H1 (cell line): ENCODE data around the gene SLC17A4. TPM values are rescaled to one million over a fixed set of nuclear protein-coding genes. Genes with fewer than 3 reads are reported as not detected.

ENCODE experiments used
- CTCF ChIA-PET: fragments of 300-600 bp; sonication (Branson Sonifier 250); formaldehyde crosslinking; loops from one replicate; lab custom pipeline; 2021; ENCODE audit not compliant: partially characterized antibody; lab: Charles Lee
- POLR2A ChIA-PET: fragments of 300-600 bp; sonication (Branson Sonifier 250); formaldehyde crosslinking; loops from one replicate; lab custom pipeline; 2021; ENCODE audit warnings: inconsistent platforms; ENCODE audit not compliant: partially characterized antibody; lab: Charles Lee
- DNase-seq, 2 experiments: peaks; one replicate each; pipeline versions ENCODE4 v3.0.0 to v3.0.0-alpha.2; 2010 to 2022; ENCODE audit warnings: low spot score in 2 of 2, low read depth in 1 of 2, mixed read lengths in 1 of 2
- FAIRE-seq: peaks from 2 replicates; lab custom pipeline; 2011; peaks lifted over from hg19 to GRCh38; lab: Jason Lieb, UNC
- H2AFZ ChIP-seq: 2 replicates; pipeline ENCODE4 v1.8.1; 2012; ENCODE audit warnings: low read length, inconsistent platforms
- H2AK5ac ChIP-seq: 2 replicates; pipeline ENCODE4 v1.6.1; 2013; ENCODE audit warnings: low read depth, low read length
- H2BK120ac ChIP-seq: replicated peaks from 2 replicates; pipeline ENCODE3; 2013; ENCODE audit warnings: low read depth, low read length, inconsistent platforms
- H2BK12ac ChIP-seq: 2 replicates; pipeline ENCODE4 v1.6.1; 2013; ENCODE audit warnings: low read depth, low read length
- H2BK15ac ChIP-seq: 2 replicates; pipeline ENCODE4 v1.6.1; 2013; ENCODE audit warnings: low read length
- H2BK20ac ChIP-seq: 2 replicates; pipeline ENCODE4 v1.6.1; 2013; ENCODE audit warnings: low read length
- H2BK5ac ChIP-seq: 2 replicates; pipeline ENCODE4 v1.6.1; 2013; ENCODE audit warnings: low read depth, low read length
- H3K14ac ChIP-seq: 2 replicates; pipeline ENCODE4 v1.6.1; 2013; ENCODE audit warnings: inconsistent platforms; ENCODE audit not compliant: insufficient read length
- H3K18ac ChIP-seq: 2 replicates; pipeline ENCODE4 v1.6.1; 2013; ENCODE audit warnings: low read length; ENCODE audit errors: extremely low read depth
- H3K23ac ChIP-seq: 2 replicates; pipeline ENCODE4 v1.6.1; 2013; ENCODE audit warnings: inconsistent platforms; ENCODE audit not compliant: insufficient read length
- H3K23me2 ChIP-seq: 2 replicates; pipeline ENCODE4 v1.6.1; 2013; ENCODE audit warnings: low read depth, low read length
- H3K27ac ChIP-seq: 2 replicates; pipeline ENCODE4 v1.6.1; 2011; ENCODE audit warnings: low read depth, low read length, inconsistent platforms
- H3K27me3 ChIP-seq, 4 experiments: replicated peaks in 1 of 4; 1 replicate in 1 of 4; 2 replicates in 3 of 4; pipeline versions ENCODE4 v1.6.1 to v1.8.1; 2011 to 2013; ENCODE audit warnings: low read length in 3 of 4, mild to moderate bottlenecking in 3 of 4, inconsistent platforms in 2 of 4, mixed read lengths in 2 of 4, moderate library complexity in 1 of 4; ENCODE audit not compliant: control insufficient read depth in 3 of 4, insufficient read depth in 3 of 4; ENCODE audit errors: extremely low read depth in 1 of 4
- H3K36me3 ChIP-seq, 4 experiments: 2 replicates each; pipeline versions ENCODE4 v1.6.1 to v1.8.1; 2011 to 2013; ENCODE audit warnings: mild to moderate bottlenecking in 4 of 4, low read length in 3 of 4, moderate library complexity in 2 of 4, control low read depth in 1 of 4, inconsistent platforms in 1 of 4; ENCODE audit not compliant: insufficient read depth in 4 of 4, control insufficient read depth in 2 of 4
- H3K4ac ChIP-seq: replicated peaks from 2 replicates; pipeline ENCODE3; 2013; ENCODE audit warnings: low read length, low read depth, mixed read lengths, inconsistent platforms; ENCODE audit not compliant: insufficient read length
- H3K4me1 ChIP-seq, 4 experiments: replicated peaks in 1 of 4; 1 replicate in 1 of 4; 2 replicates in 3 of 4; pipeline versions ENCODE4 v1.6.1 to v1.8.1; 2011 to 2013; ENCODE audit warnings: low read length in 3 of 4, inconsistent platforms in 2 of 4, mixed read lengths in 1 of 4; ENCODE audit not compliant: insufficient read depth in 4 of 4, control insufficient read depth in 3 of 4
- H3K4me2 ChIP-seq, 2 experiments: 2 replicates each; pipeline versions ENCODE4 v1.6.1 to v1.8.1; 2011 to 2013; ENCODE audit warnings: low read depth in 2 of 2, low read length in 2 of 2, control low read depth in 1 of 2, inconsistent platforms in 1 of 2, mild to moderate bottlenecking in 1 of 2; ENCODE audit not compliant: insufficient read depth in 1 of 2
- H3K4me3 ChIP-seq, 4 experiments: fragments of 200-600, 300-600 bp in 1 of 4; sonication (generic), shearing (Covaris generic), sonication (Bioruptor Twin) in 1 of 4; 2 replicates each; pipeline versions ENCODE4 v1.5.1 to v1.8.1; 2011 to 2016; ENCODE audit warnings: low read length in 4 of 4, low read depth in 3 of 4, control low read depth in 2 of 4, inconsistent platforms in 2 of 4, mild to moderate bottlenecking in 2 of 4, mixed read lengths in 1 of 4, moderate library complexity in 1 of 4; ENCODE audit not compliant: insufficient read depth in 2 of 4; ENCODE audit errors: extremely low read depth in 1 of 4
- H3K56ac ChIP-seq: replicated peaks from 2 replicates; pipeline ENCODE3; 2013; ENCODE audit warnings: low read depth, mild to moderate bottlenecking, mixed read lengths, low read length, inconsistent platforms; ENCODE audit not compliant: insufficient read length
- H3K79me1 ChIP-seq: 2 replicates; pipeline ENCODE4 v1.6.1; 2013; ENCODE audit warnings: low read depth, low read length, control low read depth
- H3K79me2 ChIP-seq, 2 experiments: 2 replicates each; pipeline versions ENCODE4 v1.6.1 to v1.8.1; 2012 to 2013; ENCODE audit warnings: low read length in 2 of 2, mild to moderate bottlenecking in 2 of 2, inconsistent platforms in 1 of 2; ENCODE audit not compliant: insufficient read depth in 2 of 2, control insufficient read depth in 1 of 2
- H3K9ac ChIP-seq, 4 experiments: replicated peaks in 1 of 4; 1 replicate in 1 of 4; 2 replicates in 3 of 4; pipeline versions ENCODE4 v1.6.1 to v1.8.1; 2011 to 2013; ENCODE audit warnings: low read depth in 3 of 4, low read length in 3 of 4, control low read depth in 2 of 4, mild to moderate bottlenecking in 2 of 4, moderate library complexity in 2 of 4, inconsistent platforms in 1 of 4; ENCODE audit errors: extremely low read depth in 1 of 4
- H3K9me3 ChIP-seq, 2 experiments: 2 replicates each; pipeline versions ENCODE4 v1.6.1 to v1.8.1; 2012 to 2013; ENCODE audit warnings: mild to moderate bottlenecking in 2 of 2, moderate library complexity in 2 of 2, control low read depth in 1 of 2, inconsistent platforms in 1 of 2, low read depth in 1 of 2, low read length in 1 of 2, mixed read lengths in 1 of 2; ENCODE audit not compliant: insufficient read depth in 2 of 2
- H4K20me1 ChIP-seq, 2 experiments: replicated peaks in 1 of 2; 2 replicates each; pipeline versions ENCODE3 to v1.8.1; 2011 to 2013; ENCODE audit warnings: inconsistent platforms in 2 of 2, low read length in 2 of 2, mild to moderate bottlenecking in 1 of 2; ENCODE audit not compliant: insufficient read depth in 2 of 2, control insufficient read depth in 1 of 2
- H4K5ac ChIP-seq: 2 replicates; pipeline ENCODE4 v1.6.1; 2013; ENCODE audit warnings: low read length, low read depth, mixed read lengths, inconsistent platforms; ENCODE audit not compliant: insufficient read length
- H4K8ac ChIP-seq: 2 replicates; pipeline ENCODE4 v1.8.0; 2013; ENCODE audit warnings: mild to moderate bottlenecking, moderate library complexity, low read length, inconsistent platforms; ENCODE audit not compliant: insufficient read depth; ENCODE audit errors: extremely low read depth
- H4K91ac ChIP-seq: replicated peaks from 2 replicates; pipeline ENCODE3; 2013; ENCODE audit warnings: low read length, mixed read lengths, inconsistent platforms; ENCODE audit not compliant: insufficient read length
- EZH2 ChIP-seq: fragments of 200-600 bp; sonication (generic); IDR thresholded peaks from 2 replicates; pipeline ENCODE4 v1.7.1; 2012; ENCODE audit warnings: low read depth, mild to moderate bottlenecking, moderate library complexity, low read length, inconsistent platforms; ENCODE audit not compliant: severe bottlenecking
- NRF1 ChIP-seq: IDR thresholded peaks from 2 replicates; pipeline ENCODE4 v1.6.1; 2011; ENCODE audit warnings: mild to moderate bottlenecking, low read depth, low read length, improper control_type of control experiment
- YY1 ChIP-seq: IDR thresholded peaks from 2 replicates; pipeline ENCODE4 v1.6.1; 2011; ENCODE audit warnings: low read depth, mild to moderate bottlenecking, low read length
- ZNF274 ChIP-seq: IDR thresholded peaks from 2 replicates; pipeline ENCODE4 v1.7.0; 2012; ENCODE audit warnings: low read length, borderline replicate concordance; ENCODE audit errors: extremely low read depth
- WGBS, 2 experiments: shearing (Covaris generic) in 1 of 2; methylation state at CpG; one replicate each; pipeline versions ENCODE4 v1.1.6 to v1.1.7; 2013 to 2015; ENCODE audit warnings: low lambda C conversion rate in 2 of 2, mixed read lengths in 2 of 2, inconsistent platforms in 1 of 2, low coverage in 1 of 2, missing lambda C conversion rate in 1 of 2; ENCODE audit not compliant: insufficient replicate concordance in 2 of 2, insufficient coverage in 1 of 2, insufficient read length in 1 of 2; ENCODE audit errors: extremely low coverage in 1 of 2, missing lambda C conversion rate in 1 of 2; 5-methylcytosine and 5-hydroxymethylcytosine counted together
- polyA plus RNA-seq, 7 experiments: library from polyadenylated mRNA; depleted of rRNA in 3 of 7; stranded (reverse) in 5 of 7; unstranded in 2 of 7; fragments of >200 nt in 5 of 7; fragments of 200-250 nt in 2 of 7; gene quantifications; 1 replicate in 5 of 7; 2 replicates in 1 of 7; 4 replicates in 1 of 7; pipeline versions ENCODE4 v1.2.1 to v1.2.3, GENCODE V29; 2011 to 2013; ENCODE audit warnings: missing spikeins in 2 of 7, mixed read lengths in 2 of 7
- total RNA-seq: library from RNA; stranded (reverse); fragmentation: NEBNext Ultra II Directional; extraction: Animal tissue kit (Norgen Biotek cat#: 25700); gene quantifications from 2 replicates; pipeline ENCODE4 v1.2.1, GENCODE V29; 2021

SLC17A4 gene
- total and polyA plus RNA-seq, 2 of the 8 experiments (the other 6 are each of a cell fraction or from before 2014, with no cell fraction given): not detected

- no peak overlapping the region for H2BK5ac ChIP-seq
- no peak overlapping the region for H3K23ac ChIP-seq
- no peaks in the 10 kb centered on the region for H3K36me3 ChIP-seq
- H2BK120ac ChIP-seq: no peak overlapping the region
- H3K79me1 ChIP-seq: no peaks in the 10 kb centered on the region
- H2BK20ac ChIP-seq: no peak overlapping the region
- DNase-seq: no peak
- H3K9ac ChIP-seq: no peak overlapping the region
- H3K9me3 ChIP-seq: no peaks in the 10 kb centered on the region
- H2AFZ ChIP-seq: no peak overlapping the region
- no peak overlapping the region for H2BK15ac ChIP-seq
- H3K79me2 ChIP-seq: no peaks in the 10 kb centered on the region
- H4K91ac ChIP-seq: no peak overlapping the region
- no peak overlapping the region for H3K4me3 ChIP-seq
- no peak for FAIRE-seq
- no peak overlapping the region for H3K18ac ChIP-seq
- H3K4ac ChIP-seq: no peak overlapping the region
- H2AK5ac ChIP-seq: no peak overlapping the region
- no peak overlapping the region for H4K5ac ChIP-seq
- H4K20me1 ChIP-seq: no peaks in the 10 kb centered on the region
- H3K27me3 ChIP-seq: peaks cover 0 to 1% (median 0%) of the 10 kb centered on the region in 4 experiments; a peak in 1 of 7 replicates
- CTCF ChIA-PET: interaction anchor here (0.7 to 2.1 kb wide), 6 partner anchors 28 to 487 kb away, joined by 3 to 8 read pairs (median 4); no protein-coding TSS in a partner anchor
- TF ChIP-seq EZH2 (no peak), ZNF274 (no peak), YY1 (no peak), NRF1 (no peak)
- TF ChIP-seq, all 59 proteins: peak for 0
- Histone ChIP-seq H3K27ac (no peak overlapping the region), H3K14ac (no peak overlapping the region), H3K4me2 (no peak overlapping the region), H4K8ac (no peak overlapping the region), H3K4me1 (no peaks in the 10 kb centered on the region), H2BK12ac (no peak overlapping the region), H3K56ac (no peak overlapping the region), H3K23me2 (no peaks in the 10 kb centered on the region)
- POLR2A ChIA-PET: no interaction called here
- WGBS, 2 experiments: 81% methylated on average over 3 of the region's 3 CpGs; no CpG with 5 or more reads in 1 of the 2 experiments
Measured at GRCh38 chr6:25714765-25715164, 39.8 kb upstream of the SLC17A4 start.
